AG10803 (cell line): Measurements from ENCODE around the gene EID2.

Source experiments
- DNase-seq: peaks from one replicate; pipeline ENCODE4 v3.0.0; 2010; ENCODE audit warnings: low read depth
- H3K4me3 ChIP-seq: 2 replicates; pipeline ENCODE4 v1.5.1; 2011; ENCODE audit warnings: mild to moderate bottlenecking, low read length, control low read depth
- CTCF ChIP-seq: conservative IDR thresholded peaks from 2 replicates; pipeline ENCODE4 v1.5.1; 2011; ENCODE audit warnings: mild to moderate bottlenecking, low read length, control low read depth, inconsistent platforms

EID2 gene

GRCh38 chr19:39540333-39540673 lies 342 bp upstream of the EID2 start:
- peak overlapping the region; percentile 33 for H3K4me3 ChIP-seq
- TF ChIP-seq CTCF, result no peak
- no peak for DNase-seq

GRCh38 chr19:39539165-39539517 lies 820 bp downstream of the EID2 start:
- peak overlapping the region; percentile 88 for H3K4me3 ChIP-seq
- peak; percentile 36 for DNase-seq
- TF ChIP-seq CTCF, result no peak

GRCh38 chr19:39533791-39534190 lies 6.2 kb downstream of the EID2 start:
- no peak overlapping the region for H3K4me3 ChIP-seq
- DNase-seq, result no peak
- no peak for TF ChIP-seq CTCF

GRCh38 chr19:39533003-39533512 lies 6.9 kb downstream of the EID2 start:
- DNase-seq, result no peak
- no peak for TF ChIP-seq CTCF
- H3K4me3 ChIP-seq, result no peak overlapping the region

GRCh38 chr19:39532233-39533002 lies 7.5 kb downstream of the EID2 start, which contains the start of gene EID2B:
EID2B (minus strand) TSS chr19:39532852; CDS start chr19:39532802, 50 bp downstream.
- DNase-seq, result peak; percentile 91
- peak within 1 kb of the TSS; percentile 90 for H3K4me3 ChIP-seq
- TF ChIP-seq CTCF, result peak; percentile 97

- peak overlapping the region; percentile 90 for H3K4me3 ChIP-seq
- no peak for DNase-seq
- no peak for TF ChIP-seq CTCF
Measured at GRCh38 chr19:39531834-39532232, 8.1 kb downstream of the EID2 start.

- TF ChIP-seq CTCF, result no peak
- H3K4me3 ChIP-seq, result no peak overlapping the region
- DNase-seq, result no peak
Measured at GRCh38 chr19:39525205-39525604, 14.8 kb downstream of the EID2 start.
